Breast epithelium (tissue), 3 donors: ENCODE data around the gene ENTPD7.

Experiments
- POLR2A ChIP-seq: fragments of 450-650 bp; IDR thresholded peaks from one replicate; pipeline ENCODE4 v1.6.1; 2016; ENCODE audit warnings: antibody characterized with exemption, mild to moderate bottlenecking, moderate library complexity
- TF ChIP-seq, protein P1 (sequence below), 3 donors: fragments of 450-650 bp; IDR thresholded peaks; one replicate each; pipeline ENCODE4 v1.5.1; 2016 to 2017; ENCODE audit warnings: antibody characterized with exemption in 3 of 3, mild to moderate bottlenecking in 3 of 3, moderate library complexity in 3 of 3

DNA sequence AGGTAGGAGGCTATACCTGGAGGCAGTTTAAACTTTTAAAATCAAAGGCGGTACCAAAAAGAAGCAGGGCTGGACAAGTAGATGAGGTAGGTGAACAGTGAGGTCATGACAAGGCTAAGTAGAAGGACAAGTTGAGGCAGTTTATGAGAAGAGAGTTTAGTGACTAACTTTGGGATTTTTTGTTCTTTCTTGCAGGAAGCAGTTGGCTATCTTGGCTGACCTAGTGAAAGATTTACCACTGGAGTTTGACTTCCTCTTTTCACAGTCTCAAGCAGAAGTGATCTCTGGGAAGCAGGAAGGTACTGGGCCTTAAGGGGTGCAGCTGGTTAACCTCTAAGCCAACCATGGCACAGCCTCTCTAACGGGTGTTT is 26.3 kb downstream of the ENTPD7 start:
- TF ChIP-seq, protein P1, sequence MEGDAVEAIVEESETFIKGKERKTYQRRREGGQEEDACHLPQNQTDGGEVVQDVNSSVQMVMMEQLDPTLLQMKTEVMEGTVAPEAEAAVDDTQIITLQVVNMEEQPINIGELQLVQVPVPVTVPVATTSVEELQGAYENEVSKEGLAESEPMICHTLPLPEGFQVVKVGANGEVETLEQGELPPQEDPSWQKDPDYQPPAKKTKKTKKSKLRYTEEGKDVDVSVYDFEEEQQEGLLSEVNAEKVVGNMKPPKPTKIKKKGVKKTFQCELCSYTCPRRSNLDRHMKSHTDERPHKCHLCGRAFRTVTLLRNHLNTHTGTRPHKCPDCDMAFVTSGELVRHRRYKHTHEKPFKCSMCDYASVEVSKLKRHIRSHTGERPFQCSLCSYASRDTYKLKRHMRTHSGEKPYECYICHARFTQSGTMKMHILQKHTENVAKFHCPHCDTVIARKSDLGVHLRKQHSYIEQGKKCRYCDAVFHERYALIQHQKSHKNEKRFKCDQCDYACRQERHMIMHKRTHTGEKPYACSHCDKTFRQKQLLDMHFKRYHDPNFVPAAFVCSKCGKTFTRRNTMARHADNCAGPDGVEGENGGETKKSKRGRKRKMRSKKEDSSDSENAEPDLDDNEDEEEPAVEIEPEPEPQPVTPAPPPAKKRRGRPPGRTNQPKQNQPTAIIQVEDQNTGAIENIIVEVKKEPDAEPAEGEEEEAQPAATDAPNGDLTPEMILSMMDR (IDR thresholded peaks at IDR 0.05): no peak
- no peak for TF ChIP-seq POLR2A
